GM12864 (cell line): ENCODE data around the gene SMURF2.
"Not testable (repeated sequence)": the region's sequence is repeated elsewhere in the genome, so short reads cannot be mapped to it uniquely, and the experiment has no call there.

Experiments used
- DNase-seq: peaks from one replicate; pipeline ENCODE4 v3.0.0-alpha.2; 2011; ENCODE audit warnings: low read depth
- H3K4me3 ChIP-seq: 2 replicates; pipeline ENCODE4 v1.5.1; 2011; ENCODE audit warnings: mild to moderate bottlenecking, low read depth, low read length, control low read depth
- TF ChIP-seq, protein P1 (sequence below): IDR thresholded peaks from 2 replicates; pipeline ENCODE4 v1.5.1; 2011; ENCODE audit warnings: low read depth, mild to moderate bottlenecking, moderate library complexity, low read length, control low read depth, inconsistent platforms; ENCODE audit errors: missing control alignments

The SMURF2 gene

DNA sequence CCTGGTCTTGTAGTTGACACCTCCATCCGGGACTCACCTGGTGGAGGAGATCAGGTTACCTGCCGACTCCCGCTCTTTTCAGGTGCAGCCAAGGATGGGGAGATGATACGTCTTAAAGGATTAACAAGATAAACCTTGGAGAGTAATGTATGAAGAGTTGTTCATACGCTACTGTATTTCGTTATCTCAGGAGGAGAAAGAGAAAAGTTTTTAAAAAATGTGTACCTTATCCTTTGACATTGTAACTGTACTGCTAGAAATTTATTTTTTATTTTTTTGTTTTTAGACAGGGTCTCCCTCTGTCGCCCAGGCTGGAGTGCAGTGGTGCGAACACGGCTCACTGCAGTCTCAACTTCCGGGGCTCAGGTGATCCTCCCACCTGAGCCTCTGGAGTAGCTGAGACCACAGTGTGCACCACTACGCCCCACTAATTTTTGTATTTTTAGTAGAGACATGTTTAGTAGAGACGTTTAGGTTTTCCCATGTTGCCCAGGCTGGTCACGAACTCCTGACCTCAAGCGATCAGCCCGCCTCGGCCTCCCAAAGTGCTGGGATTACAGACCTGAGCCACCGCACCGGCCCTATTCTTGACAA, 764 bp upstream of the SMURF2 start:
- TF ChIP-seq, protein P1, sequence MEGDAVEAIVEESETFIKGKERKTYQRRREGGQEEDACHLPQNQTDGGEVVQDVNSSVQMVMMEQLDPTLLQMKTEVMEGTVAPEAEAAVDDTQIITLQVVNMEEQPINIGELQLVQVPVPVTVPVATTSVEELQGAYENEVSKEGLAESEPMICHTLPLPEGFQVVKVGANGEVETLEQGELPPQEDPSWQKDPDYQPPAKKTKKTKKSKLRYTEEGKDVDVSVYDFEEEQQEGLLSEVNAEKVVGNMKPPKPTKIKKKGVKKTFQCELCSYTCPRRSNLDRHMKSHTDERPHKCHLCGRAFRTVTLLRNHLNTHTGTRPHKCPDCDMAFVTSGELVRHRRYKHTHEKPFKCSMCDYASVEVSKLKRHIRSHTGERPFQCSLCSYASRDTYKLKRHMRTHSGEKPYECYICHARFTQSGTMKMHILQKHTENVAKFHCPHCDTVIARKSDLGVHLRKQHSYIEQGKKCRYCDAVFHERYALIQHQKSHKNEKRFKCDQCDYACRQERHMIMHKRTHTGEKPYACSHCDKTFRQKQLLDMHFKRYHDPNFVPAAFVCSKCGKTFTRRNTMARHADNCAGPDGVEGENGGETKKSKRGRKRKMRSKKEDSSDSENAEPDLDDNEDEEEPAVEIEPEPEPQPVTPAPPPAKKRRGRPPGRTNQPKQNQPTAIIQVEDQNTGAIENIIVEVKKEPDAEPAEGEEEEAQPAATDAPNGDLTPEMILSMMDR: no peak
- no peak for DNase-seq
- peak overlapping the region; percentile 74 for H3K4me3 ChIP-seq

GRCh38 chr17:64661726-64661975, 456 bp downstream of the SMURF2 start:
- peak overlapping the region; percentile 65 for H3K4me3 ChIP-seq
- DNase-seq: no peak
- TF ChIP-seq, protein P1: no peak

DNA sequence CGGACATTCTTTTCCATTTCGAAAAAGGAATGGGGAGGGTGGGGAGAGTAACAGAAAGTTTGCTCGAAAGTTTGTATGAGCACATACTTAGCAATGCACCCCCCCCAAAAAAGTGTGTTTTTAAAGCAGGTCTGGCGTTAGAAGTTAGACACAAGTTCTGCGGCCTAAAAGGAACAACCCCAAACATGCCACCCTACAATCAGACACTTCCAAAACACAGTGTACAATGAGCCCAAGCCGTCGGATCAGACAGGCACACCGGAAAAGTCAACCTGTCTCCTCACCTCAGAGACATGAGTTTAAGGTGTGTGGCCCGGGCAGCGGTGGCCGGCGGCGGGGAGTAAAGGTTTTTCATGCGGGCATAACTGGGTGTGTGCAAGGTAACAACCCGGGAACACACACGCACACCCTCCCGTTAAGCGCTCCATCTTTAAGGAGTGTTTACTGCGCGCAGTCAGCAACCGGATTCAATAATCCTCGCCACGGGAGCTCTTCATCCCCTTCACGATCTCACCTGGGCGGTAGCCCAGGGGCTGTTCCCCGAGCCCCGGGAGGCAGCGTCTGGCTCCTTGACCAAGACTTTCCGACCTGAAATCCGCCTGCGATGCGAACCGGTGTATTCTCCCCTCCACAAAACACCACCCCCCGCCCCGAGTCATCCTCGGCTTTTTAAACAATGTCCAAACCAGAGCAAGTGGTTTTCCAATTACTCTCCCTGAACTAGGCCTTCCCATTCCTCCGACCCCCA, 955 bp downstream of the SMURF2 start:
- DNase-seq: not testable (repeated sequence)
- peak overlapping the region; percentile 65 for H3K4me3 ChIP-seq

DNA sequence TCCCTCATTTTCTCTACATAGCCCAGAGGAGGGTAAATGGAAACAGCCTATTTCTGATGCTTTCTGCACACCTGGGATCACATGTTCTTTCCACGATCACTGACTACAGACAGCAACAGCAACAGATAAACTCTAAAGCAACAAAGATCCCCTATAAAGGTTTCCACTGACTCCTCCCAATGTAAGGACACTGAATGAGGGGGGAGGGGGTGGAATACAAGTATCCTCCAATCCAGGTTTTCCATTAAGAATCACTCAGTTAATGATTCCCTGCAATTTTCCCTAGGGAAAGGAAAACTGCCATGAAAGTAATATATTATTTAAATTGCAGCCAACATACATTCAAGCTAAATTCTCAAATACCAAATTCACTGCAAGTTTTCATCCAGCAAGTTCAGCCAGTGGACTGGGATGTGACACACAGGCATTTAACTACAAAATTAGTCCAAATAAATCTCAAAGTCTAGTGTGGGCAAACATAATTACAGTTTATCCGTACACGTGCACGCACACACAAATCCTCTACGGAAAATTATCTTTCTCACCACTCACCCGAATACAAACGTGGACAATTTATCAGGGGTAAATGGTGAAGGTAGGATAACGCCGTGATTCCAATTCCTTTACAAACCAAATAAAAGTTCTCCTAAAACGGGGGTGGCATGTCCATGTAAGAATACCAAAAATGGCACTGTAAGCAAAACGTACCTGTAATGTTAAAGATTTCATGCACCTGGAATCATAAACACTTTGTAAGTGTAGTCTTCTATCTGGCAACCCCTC, 1.7 kb downstream of the SMURF2 start:
- H3K4me3 ChIP-seq: peak overlapping the region; percentile 65; the same call in 1 of the 2 replicates
- DNase-seq: not testable (repeated sequence)

DNA sequence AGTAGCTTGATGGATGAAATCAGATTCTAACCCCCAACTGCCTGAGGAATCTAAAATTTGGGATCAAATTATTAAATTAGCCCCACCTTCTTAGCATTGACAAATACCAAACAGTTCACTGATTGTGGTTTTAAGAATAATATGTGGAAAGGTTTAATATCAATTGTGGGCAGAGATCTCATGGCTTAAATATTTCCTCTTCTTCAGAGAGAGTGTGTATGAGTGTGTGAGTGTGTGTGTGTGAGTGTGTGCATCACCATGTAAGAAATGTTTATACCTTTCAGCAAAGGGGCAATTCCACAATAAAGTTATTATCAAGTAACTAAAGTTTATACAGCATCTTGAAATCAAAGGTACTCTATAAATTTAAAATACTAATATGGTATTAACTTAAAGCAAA, 3.2 kb downstream of the SMURF2 start:
- H3K4me3 ChIP-seq: no peak overlapping the region
- TF ChIP-seq, protein P1: no peak
- DNase-seq: no peak

- H3K4me3 ChIP-seq: no peak overlapping the region
- DNase-seq: no peak
- TF ChIP-seq, protein P1: no peak
These were observed 4.4 kb downstream of the SMURF2 start for GRCh38 chr17:64657610-64658125.

GRCh38 chr17:64655704-64656103, 6.4 kb downstream of the SMURF2 start:
- H3K4me3 ChIP-seq: no peak overlapping the region
- DNase-seq: no peak
- TF ChIP-seq, protein P1: no peak

GRCh38 chr17:64653985-64654355, 8.1 kb downstream of the SMURF2 start:
- H3K4me3 ChIP-seq: no peak overlapping the region
- TF ChIP-seq, protein P1: no peak
- DNase-seq: no peak
